ENCODE measurements around the gene HACD4. TPM values are rescaled to one million over a fixed set of nuclear protein-coding genes. Genes with fewer than 3 reads are reported as not detected.

The HACD4 gene
- total RNA-seq, 1 donor from 2014 or later: 3.0 TPM

DNA sequence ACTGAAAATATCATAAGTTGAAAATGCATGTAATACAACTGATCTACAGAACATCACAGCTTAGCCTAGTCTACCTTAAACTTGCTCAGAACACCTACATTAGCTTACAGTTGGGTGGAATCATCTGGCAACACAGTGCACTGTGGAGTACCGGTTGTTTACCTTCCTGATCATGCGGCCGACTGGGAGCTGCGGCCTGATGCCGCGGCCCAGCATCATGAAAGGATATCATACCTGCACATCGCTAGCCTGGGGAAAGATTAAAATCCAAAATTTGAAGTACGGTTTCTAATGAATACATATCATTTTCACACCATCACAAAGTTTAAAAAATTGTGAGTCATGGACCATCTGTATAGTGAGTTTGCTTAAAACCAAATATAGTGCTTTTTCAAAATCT lies 1.8 kb downstream of the HACD4 start:
- Mint-ChIP-seq H3K36me3 (no peaks in the 10 kb centered on the region), H3K4me3 (no peak overlapping the region), H3K27me3 (ENCODE audit: low read depth) (peaks cover 3% of the 10 kb centered on the region), H3K27ac (no peak overlapping the region), H3K4me1 (no peaks in the 10 kb centered on the region), H3K9me3 (no peaks in the 10 kb centered on the region)
- no peak for DNase-seq (ENCODE audit: low spot score in 2 of 2, unreplicated experiment in 2 of 2)
- TF ChIP-seq, protein P1, sequence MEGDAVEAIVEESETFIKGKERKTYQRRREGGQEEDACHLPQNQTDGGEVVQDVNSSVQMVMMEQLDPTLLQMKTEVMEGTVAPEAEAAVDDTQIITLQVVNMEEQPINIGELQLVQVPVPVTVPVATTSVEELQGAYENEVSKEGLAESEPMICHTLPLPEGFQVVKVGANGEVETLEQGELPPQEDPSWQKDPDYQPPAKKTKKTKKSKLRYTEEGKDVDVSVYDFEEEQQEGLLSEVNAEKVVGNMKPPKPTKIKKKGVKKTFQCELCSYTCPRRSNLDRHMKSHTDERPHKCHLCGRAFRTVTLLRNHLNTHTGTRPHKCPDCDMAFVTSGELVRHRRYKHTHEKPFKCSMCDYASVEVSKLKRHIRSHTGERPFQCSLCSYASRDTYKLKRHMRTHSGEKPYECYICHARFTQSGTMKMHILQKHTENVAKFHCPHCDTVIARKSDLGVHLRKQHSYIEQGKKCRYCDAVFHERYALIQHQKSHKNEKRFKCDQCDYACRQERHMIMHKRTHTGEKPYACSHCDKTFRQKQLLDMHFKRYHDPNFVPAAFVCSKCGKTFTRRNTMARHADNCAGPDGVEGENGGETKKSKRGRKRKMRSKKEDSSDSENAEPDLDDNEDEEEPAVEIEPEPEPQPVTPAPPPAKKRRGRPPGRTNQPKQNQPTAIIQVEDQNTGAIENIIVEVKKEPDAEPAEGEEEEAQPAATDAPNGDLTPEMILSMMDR (IDR thresholded peaks at IDR 0.05; ENCODE audit: unreplicated experiment): no peak

DNA sequence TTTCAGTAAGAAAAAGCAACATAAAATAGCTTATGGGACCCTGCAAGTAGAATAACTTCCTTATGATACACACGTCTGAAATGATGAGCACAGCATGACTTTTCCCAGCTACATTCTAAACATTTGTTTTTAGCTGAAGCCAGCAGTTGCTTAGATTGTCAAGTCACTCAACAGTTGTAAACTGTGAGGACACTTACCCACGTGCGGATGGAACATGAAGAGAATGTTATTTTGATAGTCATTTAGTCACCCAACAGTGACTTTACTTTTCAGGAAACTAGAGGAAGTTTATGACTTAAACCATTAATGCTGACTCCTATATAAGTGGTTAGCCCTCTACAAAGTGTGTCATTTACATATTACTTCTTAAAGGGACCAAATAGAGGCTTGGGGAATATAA lies 3.0 kb downstream of the HACD4 start:
- Mint-ChIP-seq H3K36me3 (no peaks in the 10 kb centered on the region), H3K27ac (no peak overlapping the region), H3K4me1 (no peaks in the 10 kb centered on the region)

DNA sequence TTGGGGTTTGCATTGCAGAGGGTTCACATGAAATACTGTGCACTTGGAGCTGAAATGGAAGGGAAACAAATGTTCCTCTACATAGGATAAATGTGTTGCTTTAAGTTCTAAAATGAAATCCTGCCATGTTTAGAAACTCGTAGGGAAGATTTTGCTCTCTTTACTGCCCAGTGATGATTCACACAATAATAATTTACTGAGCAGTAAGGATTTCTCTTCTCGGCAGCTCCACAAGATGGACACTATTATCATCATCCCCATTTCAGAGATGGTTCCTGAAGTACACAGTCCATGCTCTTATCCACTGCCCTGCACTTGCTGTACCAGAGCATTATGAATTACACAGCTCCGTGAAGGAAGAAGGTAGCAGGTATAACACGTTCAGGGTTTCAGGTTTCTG lies 4.1 kb downstream of the HACD4 start:
- Mint-ChIP-seq H3K9me3 (peaks cover under 1% of the 10 kb centered on the region), H3K36me3 (peaks cover 3% of the 10 kb centered on the region)
- TF ChIP-seq, protein P1 (IDR thresholded peaks at IDR 0.05; ENCODE audit: unreplicated experiment): no peak

More for the DNA sequence above, 3.0 kb downstream of the HACD4 start:
- no peak for DNase-seq (ENCODE audit: low spot score in 2 of 2, unreplicated experiment in 2 of 2)
- Mint-ChIP-seq H3K27me3 (ENCODE audit: low read depth) (no peaks in the 10 kb centered on the region), H3K9me3 (no peaks in the 10 kb centered on the region), H3K4me3 (no peak overlapping the region)
- TF ChIP-seq, protein P1 (IDR thresholded peaks at IDR 0.05; ENCODE audit: unreplicated experiment): no peak

DNA sequence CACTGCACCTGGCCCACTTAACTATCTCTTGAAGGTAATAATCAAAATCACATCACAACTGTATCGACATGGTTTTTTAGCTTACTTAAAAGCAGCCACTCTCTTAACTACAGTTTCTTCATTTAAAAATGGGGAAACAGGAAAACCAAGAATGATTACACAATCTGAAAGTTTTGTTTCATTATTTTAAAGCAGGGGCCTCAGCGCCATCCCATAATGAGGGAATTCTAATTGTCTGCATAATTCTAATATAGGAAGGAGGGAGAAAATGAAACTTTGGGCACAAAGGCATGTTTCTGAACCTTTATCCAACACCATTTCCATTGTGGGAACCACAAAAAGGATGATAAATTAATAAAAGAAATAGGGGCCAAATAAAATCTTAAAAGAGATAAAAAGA lies 7.6 kb downstream of the HACD4 start:
- no peaks in the 10 kb centered on the region for H3K27me3 Mint-ChIP-seq (ENCODE audit: low read depth)
- H3K36me3 Mint-ChIP-seq: peaks cover 18% of the 10 kb centered on the region
- H3K4me3 Mint-ChIP-seq: no peak overlapping the region
- peaks cover 11% of the 10 kb centered on the region for H3K9me3 Mint-ChIP-seq
- H3K4me1 Mint-ChIP-seq: peaks cover 2% of the 10 kb centered on the region
- H3K27ac Mint-ChIP-seq: no peak overlapping the region
- TF ChIP-seq, protein P1 (IDR thresholded peaks at IDR 0.05; ENCODE audit: unreplicated experiment): no peak
- no peak for DNase-seq (ENCODE audit: low spot score in 2 of 2, unreplicated experiment in 2 of 2)

More for the DNA sequence above, 4.1 kb downstream of the HACD4 start:
- no peaks in the 10 kb centered on the region for H3K27me3 Mint-ChIP-seq (ENCODE audit: low read depth)
- H3K4me3 Mint-ChIP-seq: no peak overlapping the region
- H3K27ac Mint-ChIP-seq: no peak overlapping the region
- no peaks in the 10 kb centered on the region for H3K4me1 Mint-ChIP-seq
- DNase-seq (ENCODE audit: low spot score in 2 of 2, unreplicated experiment in 2 of 2): no peak

DNA sequence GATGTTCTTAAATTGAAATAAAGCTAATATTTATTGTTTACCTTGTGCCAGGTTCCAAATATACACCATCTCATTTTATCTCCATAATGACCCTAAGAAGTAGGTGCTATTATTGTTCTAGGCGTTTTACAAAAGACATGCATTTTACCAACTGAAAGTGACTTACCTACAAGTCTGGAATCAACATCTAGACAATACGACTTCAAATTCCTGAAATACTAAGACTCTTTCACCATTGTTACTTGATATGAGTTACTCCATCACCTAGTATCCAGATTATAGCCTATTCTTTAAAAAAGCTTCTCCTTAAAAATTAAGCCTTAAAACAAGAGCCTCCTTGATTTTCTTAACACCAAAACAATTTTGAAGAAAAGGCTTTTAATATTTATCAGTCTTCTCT lies 13.3 kb downstream of the HACD4 start:
- no peak for DNase-seq (ENCODE audit: low spot score in 2 of 2, unreplicated experiment in 2 of 2)
- H3K27me3 Mint-ChIP-seq (ENCODE audit: low read depth): no peaks in the 10 kb centered on the region
- peaks cover 18% of the 10 kb centered on the region for H3K9me3 Mint-ChIP-seq
- peaks cover 37% of the 10 kb centered on the region for H3K36me3 Mint-ChIP-seq
- no peak overlapping the region for H3K4me3 Mint-ChIP-seq
- H3K4me1 Mint-ChIP-seq: peaks cover 7% of the 10 kb centered on the region
- H3K27ac Mint-ChIP-seq: no peak overlapping the region
- TF ChIP-seq, protein P1 (IDR thresholded peaks at IDR 0.05; ENCODE audit: unreplicated experiment): no peak
